GM12878 (cell line): ENCODE results near the gene IGSF11. TPM values are rescaled to one million over a fixed set of nuclear protein-coding genes. Genes with fewer than 3 reads are reported as not detected.

Source experiments
- ATAC-seq: fragments of 200-7000 bp; cut with Tn5 transposase; 3 replicates; pipeline ENCODE4 v1.9.1; 2020; ENCODE audit warnings: mild to moderate bottlenecking, moderate library complexity
- Bru-seq: library from RNA; stranded (reverse); fragments of 400-500 nt; gene quantifications from one replicate; lab custom pipeline; 2021; lab: Mats Ljungman, UMichigan
- BruChase-seq, 2 experiments: library from RNA; stranded (reverse); fragments of 400-500 nt; gene quantifications; one replicate each; lab custom pipeline; 2021; lab: Mats Ljungman, UMichigan
- BruUV-seq: library from RNA; stranded (reverse); fragments of 400-500 nt; replicated peaks from 2 replicates; lab custom pipeline; 2021; lab: Mats Ljungman, UMichigan
- CTCF ChIA-PET: fragments of 300-600 bp; sonication (Branson Sonifier 250); formaldehyde crosslinking; extraction: SDS; loops from one replicate; lab custom pipeline; 2021; ENCODE audit warnings: inconsistent platforms; lab: Yijun Ruan, JAX
- POLR2A ChIA-PET: fragments of 350-600 bp; formaldehyde crosslinking; extraction: SDS; loops from one replicate; lab custom pipeline; 2021; ENCODE audit warnings: inconsistent platforms; lab: Charles Lee
- RAD21 ChIA-PET: fragments of 300-600 bp; sonication (Branson Sonifier 250); formaldehyde crosslinking; loops from one replicate; lab custom pipeline; 2023; ENCODE audit warnings: antibody characterized with exemption; ENCODE audit not compliant: unreplicated experiment; lab: Charles Lee
- SMC1A ChIA-PET: fragments of 300-600 bp; sonication (Branson Sonifier 250); formaldehyde crosslinking; loops from one replicate; lab custom pipeline; 2023; ENCODE audit not compliant: unreplicated experiment, uncharacterized antibody; lab: Charles Lee
- DNase-seq: peaks from one replicate; pipeline ENCODE4 v3.0.0-alpha.2; 2011; ENCODE audit warnings: low read depth, low spot score
- FAIRE-seq: peaks from 3 replicates; lab custom pipeline; 2011; peaks lifted over from hg19 to GRCh38; lab: Jason Lieb, UNC
- H2AFZ ChIP-seq: 2 replicates; pipeline ENCODE4 v1.6.0; 2011; ENCODE audit warnings: low read depth, low read length, control low read depth; ENCODE audit not compliant: control insufficient read depth
- H3K27ac ChIP-seq: 2 replicates; pipeline ENCODE4 v1.5.1; 2011; ENCODE audit warnings: control low read depth; ENCODE audit not compliant: control insufficient read depth, insufficient read depth
- H3K27me3 ChIP-seq, 2 experiments: replicated peaks in 1 of 2; 2 replicates each; pipeline versions ENCODE4 v1.6.0 to v1.6.1; 2011; ENCODE audit warnings: low read length in 1 of 2; ENCODE audit not compliant: control insufficient read depth in 2 of 2, insufficient read depth in 2 of 2
- H3K36me3 ChIP-seq, 2 experiments: 2 replicates each; pipeline ENCODE4 v1.5.1; 2011; ENCODE audit warnings: low read length in 1 of 2; ENCODE audit not compliant: control insufficient read depth in 2 of 2, insufficient read depth in 2 of 2
- H3K4me1 ChIP-seq: 2 replicates; pipeline ENCODE4 v1.6.1; 2011; ENCODE audit warnings: mild to moderate bottlenecking, low read length, moderate library complexity, mixed read lengths; ENCODE audit not compliant: control insufficient read depth, insufficient read depth
- H3K4me2 ChIP-seq: 2 replicates; pipeline ENCODE4 v1.6.0; 2011; ENCODE audit warnings: control low read depth; ENCODE audit not compliant: control insufficient read depth, insufficient read depth
- H3K4me3 ChIP-seq: fragments of 200-600 bp; sonication (generic); 2 replicates; pipeline ENCODE4 v1.5.1; 2016
- H3K79me2 ChIP-seq: 2 replicates; pipeline ENCODE4 v1.6.0; 2011; ENCODE audit warnings: low read length; ENCODE audit not compliant: control insufficient read depth, insufficient read depth
- H3K9ac ChIP-seq: 2 replicates; pipeline ENCODE4 v1.8.0; 2011; ENCODE audit warnings: low read length, control low read depth, mixed read lengths; ENCODE audit not compliant: control insufficient read depth, insufficient read depth
- H3K9me3 ChIP-seq: replicated peaks from 3 replicates; pipeline ENCODE4 v1.5.1; 2011; ENCODE audit warnings: mild to moderate bottlenecking, low read length; ENCODE audit not compliant: control insufficient read depth, insufficient read depth
- H4K20me1 ChIP-seq: 2 replicates; pipeline ENCODE4 v1.6.0; 2011; ENCODE audit not compliant: control insufficient read depth, insufficient read depth
- ASH2L ChIP-seq: fragments of 300-600, 200-600 bp; sonication (generic); IDR thresholded peaks from 2 replicates; pipeline ENCODE4 v1.6.1; 2017; ENCODE audit warnings: low read depth, mild to moderate bottlenecking, borderline replicate concordance
- IRF3 ChIP-seq: fragments of 450-650 bp; IDR thresholded peaks from 2 replicates; pipeline ENCODE4 v1.6.1; 2014; ENCODE audit warnings: mild to moderate bottlenecking
- MXI1 ChIP-seq: fragments of 150-350 bp; IDR thresholded peaks from 2 replicates; pipeline ENCODE4 v1.6.1; 2011; ENCODE audit warnings: low read depth, mild to moderate bottlenecking, inconsistent platforms, low read length, improper control_type of control experiment
- NFYA ChIP-seq: IDR thresholded peaks from 2 replicates; pipeline ENCODE4 v1.6.1; 2011; ENCODE audit warnings: low read depth, mild to moderate bottlenecking, low read length, improper control_type of control experiment, borderline replicate concordance
- SUPT20H ChIP-seq: IDR thresholded peaks from 2 replicates; pipeline ENCODE4 v1.6.1; 2011; ENCODE audit warnings: low read depth, mild to moderate bottlenecking, low read length, moderate library complexity, borderline replicate concordance; ENCODE audit not compliant: control insufficient read depth
- TARDBP ChIP-seq: IDR thresholded peaks from 2 replicates; pipeline ENCODE4 v1.6.1; 2016; ENCODE audit warnings: borderline replicate concordance
- ZBED1 ChIP-seq: IDR thresholded peaks from 2 replicates; pipeline ENCODE4 v1.6.1; 2016; ENCODE audit warnings: borderline replicate concordance
- ZNF592 ChIP-seq: fragments of 450-650 bp; IDR thresholded peaks from 2 replicates; pipeline ENCODE4 v1.6.1; 2017; ENCODE audit warnings: mild to moderate bottlenecking, moderate library complexity
- ZNF622 ChIP-seq: fragments of 450-650 bp; IDR thresholded peaks from 2 replicates; pipeline ENCODE4 v1.6.1; 2017; ENCODE audit warnings: mild to moderate bottlenecking, inconsistent platforms
- WGBS: methylation state at CpG from one replicate; pipeline ENCODE4 v1.1.6; 2016; ENCODE audit warnings: low lambda C conversion rate; ENCODE audit not compliant: insufficient replicate concordance, insufficient coverage; ENCODE audit errors: missing lambda C conversion rate; 5-methylcytosine and 5-hydroxymethylcytosine counted together
- in situ Hi-C: fragments of 300-500 bp; cut with MboI; formaldehyde crosslinking; loops from 9 replicates; pipeline ENCODE4 v1.14.3; 2018; ENCODE audit warnings: mixed read lengths
- intact Hi-C: fragments of 100-400 bp; cut with micrococcal nuclease; formaldehyde crosslinking; loops from one replicate; pipeline ENCODE4 v1.14.2; 2022; ENCODE audit not compliant: unreplicated experiment
- long read RNA-seq, 2 experiments: library from polyadenylated mRNA; unstranded; transcript quantifications; one replicate each; pipeline ENCODE4 v2.0.0, GENCODE V29; 2019 to 2020
- polyA minus RNA-seq, 3 experiments: library from RNA; depleted of rRNA, polyadenylated mRNA; stranded (reverse); fragments of >200 nt; gene quantifications; 2 replicates each; pipeline ENCODE4 v1.2.3, GENCODE V29; 2011
- polyA plus RNA-seq, 11 experiments: library from polyadenylated mRNA; depleted of rRNA in 4 of 11; unstranded in 6 of 11; stranded (reverse) in 5 of 11; fragments of >200 nt; fragmentation: Nextera tagmentation in 4 of 11; fragmentation: Illumina TruSeq in 1 of 11; extraction: Ambion mirVana in 4 of 11; extraction: Trizol in 1 of 11; gene quantifications; 1 replicate in 1 of 11; 2 replicates in 10 of 11; pipeline versions ENCODE4 v1.2.1 to v1.2.3, GENCODE V29; 2011 to 2016; ENCODE audit warnings: inconsistent platforms in 2 of 11, missing spikeins in 2 of 11, low read depth in 1 of 11
- total RNA-seq, 4 experiments: library from RNA; depleted of rRNA in 3 of 4; stranded (reverse); fragments of >200 nt in 3 of 4; fragmentation: Illumina TruSeq in 1 of 4; extraction: Trizol in 1 of 4; gene quantifications; 2 replicates each; pipeline versions ENCODE4 v1.2.1 to v1.2.3, GENCODE V29; 2013 to 2021

The IGSF11 gene
- not detected in 2 replicates for total RNA-seq (2013; cell fraction: nucleolus; rRNA removed)
- not detected in 2 replicates for total RNA-seq (2014; rRNA removed)
- not detected in 2 replicates for total RNA-seq (2014; rRNA removed; fragmentation: Illumina TruSeq; extraction: Trizol)
- total RNA-seq (2021), result not detected in 2 replicates
- polyA plus RNA-seq (2011; ENCODE audit: low read depth), result not detected
- polyA plus RNA-seq (2011; rRNA removed), result not detected in 2 replicates
- not detected in 2 replicates for polyA plus RNA-seq (2011; cell fraction: cytosol; rRNA removed)
- polyA plus RNA-seq (2011; cell fraction: nucleus; rRNA removed), result 0.07 and 0.19 TPM in 2 replicates
- polyA plus RNA-seq (2012), result not detected in 2 replicates
- 0.03 TPM in 1 of 2 replicates, not detected in the other for polyA plus RNA-seq (2014; fragmentation: Illumina TruSeq; extraction: Trizol)
- not detected for polyA plus RNA-seq (2014; fragmentation: Nextera tagmentation; extraction: Ambion mirVana)
- polyA plus RNA-seq (2014; rRNA removed), result not detected in 2 replicates
- not detected for polyA plus RNA-seq (2016; fragmentation: Nextera tagmentation; extraction: Ambion mirVana)
- 0.46 TPM in 1 of 2 replicates, not detected in the other for polyA minus RNA-seq (2011; rRNA and poly(A)+ RNA removed)
- not detected in 2 replicates for polyA minus RNA-seq (2011; cell fraction: cytosol; rRNA and poly(A)+ RNA removed)
- 0.12 TPM in 1 of 2 replicates, not detected in the other for polyA minus RNA-seq (2011; cell fraction: nucleus; rRNA and poly(A)+ RNA removed)
- Bru-seq, nascent RNA, result percentile 14 among the genes with signal in this experiment
- percentile 32 among the genes with signal in this experiment for BruChase-seq, experiment 1, labeled RNA remaining after a 6-hour chase
- percentile 33 among the genes with signal in this experiment for BruChase-seq, experiment 2, labeled RNA remaining after a 2-hour chase
- long read RNA-seq, experiment 1, result 0 reads
- long read RNA-seq, experiment 2, result 0 reads

GRCh38 chr3:119034256-119035013 lies at the start of gene IGSF11:
Gene IGSF11, minus strand, starts transcription at chr3:119034846. Its CDS starts 264 bp downstream, at chr3:119034582.
- POLR2A ChIA-PET, result no interaction called here
- RAD21 ChIA-PET, result interaction anchor here (0.7 to 3.3 kb wide), 8 partner anchors 63 to 647 kb away, joined by 3 to 60 read pairs (median 4); no protein-coding TSS in a partner anchor
- no TSS peak for BruUV-seq
- WGBS, result 5% methylated on average over 56 of the region's 80 CpGs
- H3K27me3 ChIP-seq, result peaks cover 2 to 14% of the 10 kb centered on the region in 2 experiments
- H3K4me1 ChIP-seq, result no peaks in the 10 kb centered on the region
- in situ Hi-C loops, result loop anchor here (5.0 kb wide), 1 partner anchor 152 kb away; no protein-coding TSS in a partner anchor
- SMC1A ChIA-PET, result interaction anchor here (1.0 to 5.9 kb wide), 4 partner anchors 43 to 206 kb away, joined by 3 to 59 read pairs (median 3); partner anchors contain the start of gene B4GALT4
- peak within 1 kb of the TSS; percentile 60 for H2AFZ ChIP-seq
- no peaks in the 10 kb centered on the region for H3K36me3 ChIP-seq
- DNase-seq (no peak), FAIRE-seq (no peak), ATAC-seq (peak; percentile 98)
- no peaks in the 10 kb centered on the region for H3K9me3 ChIP-seq
- no peak within 1 kb of the TSS for H3K9ac ChIP-seq
- no peaks in the 10 kb centered on the region for H4K20me1 ChIP-seq
- peak within 1 kb of the TSS; percentile 43; the same call in 1 of the 2 replicates for H3K4me3 ChIP-seq
- no peaks in the 10 kb centered on the region for H3K79me2 ChIP-seq
- H3K27ac ChIP-seq, result no peak within 1 kb of the TSS
- intact Hi-C loops, result loop anchor here (1.0 kb wide), 1 partner anchor 150 kb away; no protein-coding TSS in a partner anchor
- CTCF ChIA-PET, result interaction anchor here (0.7 to 7.7 kb wide), 15 partner anchors 9 to 646 kb away, joined by 3 to 181 read pairs (median 3); partner anchors contain the start of gene B4GALT4
- peak within 1 kb of the TSS; percentile 98 for H3K4me2 ChIP-seq
- TF ChIP-seq ASH2L (no peak), MXI1 (peak; percentile 44), ZNF622 (no peak), ZBED1 (no peak), SUPT20H (no peak), IRF3 (no peak), NFYA (no peak), ZNF592 (no peak), TARDBP (no peak)
